ENCODE data around the gene ABHD15. TPM values are rescaled to one million over a fixed set of nuclear protein-coding genes. Genes with fewer than 3 reads are reported as not detected.

Gene ABHD15
- total RNA-seq, 1 donor from 2014 or later: 20.1 TPM

DNA sequence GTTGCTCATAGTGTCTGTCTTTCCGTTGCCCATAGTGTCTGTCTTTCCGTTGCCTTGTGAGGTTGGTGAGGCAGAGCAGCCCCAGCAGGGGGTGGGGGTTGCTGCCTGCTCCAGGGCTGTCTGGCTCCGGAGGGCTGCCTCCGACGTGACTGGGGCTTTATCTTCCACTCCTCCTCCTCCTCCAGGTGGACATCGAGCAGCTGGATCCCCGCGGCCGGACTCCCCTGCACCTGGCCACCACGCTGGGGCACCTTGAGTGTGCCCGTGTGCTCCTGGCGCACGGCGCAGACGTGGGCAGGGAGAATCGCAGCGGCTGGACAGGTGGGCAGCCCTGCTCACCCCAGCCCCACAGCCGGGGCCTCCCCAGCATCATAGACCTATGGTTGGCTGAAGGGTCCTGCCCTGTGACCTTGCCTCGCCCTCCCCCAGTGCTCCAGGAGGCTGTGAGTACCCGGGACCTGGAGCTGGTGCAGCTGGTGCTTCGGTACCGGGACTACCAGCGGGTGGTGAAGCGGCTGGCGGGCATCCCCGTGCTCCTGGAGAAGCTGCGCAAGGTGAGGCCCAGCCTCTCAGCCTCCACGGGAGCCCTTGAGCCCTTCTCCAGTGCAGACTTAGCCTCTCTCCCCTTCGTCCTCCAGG is 40.8 kb upstream of the ABHD15 start:
- Mint-ChIP-seq H3K9me3 (no peaks in the 10 kb centered on the region), H3K27ac (no peak overlapping the region), H3K36me3 (ENCODE audit: low read depth) (peaks cover 2% of the 10 kb centered on the region), H3K4me1 (no peaks in the 10 kb centered on the region), H3K4me3 (no peak overlapping the region), H3K27me3 (no peaks in the 10 kb centered on the region)
- DNase-seq: no peak
- intact Hi-C loops (cut with micrococcal nuclease): no loop called here

DNA sequence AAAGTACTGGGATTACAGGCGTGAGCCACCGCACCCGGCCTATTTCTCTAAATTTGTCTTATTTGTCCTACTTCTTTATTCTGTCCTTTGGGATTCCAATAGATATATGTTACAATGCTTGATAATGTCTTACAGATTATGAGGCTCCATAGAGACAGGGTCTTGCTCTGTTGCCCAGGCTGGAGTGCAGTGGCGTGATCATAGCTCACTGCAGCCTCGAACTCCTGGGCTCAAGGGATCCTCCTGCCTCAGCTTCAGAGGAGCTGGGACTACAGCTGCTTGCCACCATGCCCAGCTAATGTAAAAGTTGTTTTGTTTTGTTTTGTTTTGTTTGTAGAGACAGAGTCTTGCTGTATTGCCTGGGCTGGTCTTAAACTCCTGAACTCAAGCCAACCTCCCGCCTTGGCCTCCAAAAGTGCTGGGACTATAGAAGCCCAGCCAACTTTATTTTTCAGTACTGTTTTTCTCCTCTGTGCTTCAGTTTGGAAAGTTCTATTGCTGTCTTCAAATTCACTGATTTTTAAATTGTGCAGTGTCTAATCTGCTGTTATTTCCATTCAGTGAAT is 36.4 kb upstream of the ABHD15 start:
- H3K4me3 Mint-ChIP-seq: no peak overlapping the region
- no peak for DNase-seq
- intact Hi-C loops (cut with micrococcal nuclease): no loop called here

DNA sequence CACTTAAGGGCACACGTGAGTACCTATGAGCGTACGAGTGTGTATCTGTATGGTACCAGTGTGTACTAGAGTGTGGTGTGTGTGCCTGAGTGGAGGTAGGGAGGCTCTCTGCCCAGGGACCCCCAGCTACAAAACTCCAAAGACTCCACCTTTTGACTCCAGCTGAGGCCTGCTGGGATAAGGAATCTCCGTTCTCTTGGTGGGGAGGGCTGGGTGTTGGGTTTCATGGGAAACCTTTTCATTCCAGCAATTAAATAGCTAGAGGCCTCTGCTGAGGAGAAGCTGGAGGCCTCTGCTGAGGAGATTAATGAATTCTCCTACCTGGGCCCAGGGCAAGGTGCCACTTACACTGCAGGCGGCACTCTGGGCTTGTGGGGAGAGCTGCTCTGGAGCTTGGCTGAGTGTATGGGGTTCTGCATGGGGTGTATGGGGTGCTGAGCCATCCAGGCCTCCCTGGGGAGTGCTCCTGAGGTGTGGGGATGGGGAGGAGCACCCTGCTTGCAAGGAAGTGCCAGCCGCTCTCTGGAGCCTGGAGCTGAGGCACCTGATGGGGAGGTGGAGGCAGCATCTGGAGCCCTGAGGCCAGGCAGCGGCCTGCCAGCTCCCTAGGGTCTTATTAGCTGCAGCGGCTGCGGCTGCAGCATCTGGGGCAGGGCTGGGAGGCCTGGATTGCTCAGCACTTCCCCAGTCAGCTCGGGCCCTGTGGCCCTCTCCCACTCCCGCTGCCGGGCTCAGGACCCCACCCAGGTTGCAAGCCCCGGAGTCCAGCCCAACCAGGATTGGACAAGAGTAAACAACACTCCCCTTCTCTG is 30.7 kb upstream of the ABHD15 start:
- DNase-seq: no peak
- intact Hi-C loops (cut with micrococcal nuclease): no loop called here
- H3K36me3 Mint-ChIP-seq (ENCODE audit: low read depth): no peaks in the 10 kb centered on the region
- no peaks in the 10 kb centered on the region for H3K27me3 Mint-ChIP-seq
- H3K4me3 Mint-ChIP-seq: no peak overlapping the region
- no peaks in the 10 kb centered on the region for H3K9me3 Mint-ChIP-seq
- no peak overlapping the region for H3K27ac Mint-ChIP-seq
- H3K4me1 Mint-ChIP-seq: peaks cover 5% of the 10 kb centered on the region

More for the DNA sequence above, 36.4 kb upstream of the ABHD15 start:
- no peaks in the 10 kb centered on the region for H3K9me3 Mint-ChIP-seq
- H3K36me3 Mint-ChIP-seq (ENCODE audit: low read depth): no peaks in the 10 kb centered on the region
- H3K27ac Mint-ChIP-seq: no peak overlapping the region
- no peaks in the 10 kb centered on the region for H3K27me3 Mint-ChIP-seq
- no peaks in the 10 kb centered on the region for H3K4me1 Mint-ChIP-seq

DNA sequence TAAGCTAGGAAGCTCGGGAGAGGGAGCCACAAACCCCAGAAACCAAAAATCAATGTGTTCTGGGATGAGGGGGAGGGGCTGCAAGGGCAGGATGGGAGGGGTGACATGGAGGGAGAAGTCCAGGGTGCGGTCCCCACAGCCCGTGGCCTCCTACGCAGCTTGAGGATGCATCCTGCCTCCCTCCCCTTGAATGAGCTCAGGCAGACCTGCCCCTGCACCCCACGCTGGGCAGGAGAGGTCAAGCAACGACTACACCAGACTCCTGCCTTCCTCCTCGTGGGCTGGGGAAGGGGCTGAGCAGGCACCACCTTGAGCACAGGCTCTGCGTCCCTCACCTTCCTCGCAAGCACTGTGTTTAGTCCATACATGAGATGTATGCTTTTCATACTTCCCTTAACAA is 30.0 kb upstream of the ABHD15 start:
- no peaks in the 10 kb centered on the region for H3K9me3 Mint-ChIP-seq
- H3K4me1 Mint-ChIP-seq: peaks cover 11% of the 10 kb centered on the region
- intact Hi-C loops (cut with micrococcal nuclease): no loop called here

DNA sequence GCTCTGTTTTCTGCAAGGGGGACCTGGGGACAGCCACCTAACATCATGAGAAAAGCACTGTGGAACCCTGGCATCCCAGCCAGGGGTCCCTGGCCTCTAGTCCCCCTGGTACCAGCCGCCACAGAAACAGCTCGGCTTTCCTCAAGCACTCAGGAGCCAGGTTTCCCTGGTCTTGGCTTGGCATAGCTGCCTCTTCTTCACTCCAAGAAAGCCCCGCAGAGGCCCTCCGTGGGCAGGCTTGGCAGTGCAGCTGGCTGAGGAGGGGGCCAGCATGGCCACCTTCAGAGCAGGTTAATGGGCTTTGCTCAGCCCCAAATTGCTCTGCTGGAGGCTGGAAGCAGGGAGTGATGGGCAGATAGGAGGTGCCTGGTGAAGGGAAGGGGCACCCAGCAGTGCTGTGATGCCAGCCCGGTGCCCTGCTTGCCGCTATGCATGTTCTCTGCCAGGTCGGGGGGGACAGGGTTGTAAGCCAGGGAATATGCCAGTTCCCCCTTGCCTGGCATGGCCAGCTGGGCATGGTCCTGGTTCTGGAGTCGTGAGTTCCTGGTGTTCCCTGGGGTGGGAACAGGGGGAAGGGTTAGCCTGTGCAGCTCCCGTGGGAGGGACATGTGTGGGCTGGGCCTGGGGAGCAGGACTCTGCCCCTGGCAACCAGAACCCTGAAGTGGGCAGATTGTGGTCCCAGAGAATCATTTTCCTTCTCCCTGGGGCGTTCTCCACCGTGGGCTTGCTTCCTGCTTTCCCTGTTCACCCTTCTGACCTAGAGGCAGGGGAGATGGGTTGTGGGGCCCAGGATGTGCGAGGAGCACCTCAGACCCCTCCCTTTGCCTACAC is 29.3 kb upstream of the ABHD15 start:
- H3K27me3 Mint-ChIP-seq: no peaks in the 10 kb centered on the region
- no peak overlapping the region for H3K27ac Mint-ChIP-seq
- no peaks in the 10 kb centered on the region for H3K36me3 Mint-ChIP-seq (ENCODE audit: low read depth)
- no peaks in the 10 kb centered on the region for H3K9me3 Mint-ChIP-seq
- no peak overlapping the region for H3K4me3 Mint-ChIP-seq
- intact Hi-C loops (cut with micrococcal nuclease): no loop called here
- DNase-seq: no peak
- peaks cover 16% of the 10 kb centered on the region for H3K4me1 Mint-ChIP-seq

More for the DNA sequence above, 30.0 kb upstream of the ABHD15 start:
- Mint-ChIP-seq H3K27me3 (no peaks in the 10 kb centered on the region), H3K36me3 (ENCODE audit: low read depth) (no peaks in the 10 kb centered on the region), H3K27ac (no peak overlapping the region), H3K4me3 (no peak overlapping the region)
- DNase-seq: no peak

DNA sequence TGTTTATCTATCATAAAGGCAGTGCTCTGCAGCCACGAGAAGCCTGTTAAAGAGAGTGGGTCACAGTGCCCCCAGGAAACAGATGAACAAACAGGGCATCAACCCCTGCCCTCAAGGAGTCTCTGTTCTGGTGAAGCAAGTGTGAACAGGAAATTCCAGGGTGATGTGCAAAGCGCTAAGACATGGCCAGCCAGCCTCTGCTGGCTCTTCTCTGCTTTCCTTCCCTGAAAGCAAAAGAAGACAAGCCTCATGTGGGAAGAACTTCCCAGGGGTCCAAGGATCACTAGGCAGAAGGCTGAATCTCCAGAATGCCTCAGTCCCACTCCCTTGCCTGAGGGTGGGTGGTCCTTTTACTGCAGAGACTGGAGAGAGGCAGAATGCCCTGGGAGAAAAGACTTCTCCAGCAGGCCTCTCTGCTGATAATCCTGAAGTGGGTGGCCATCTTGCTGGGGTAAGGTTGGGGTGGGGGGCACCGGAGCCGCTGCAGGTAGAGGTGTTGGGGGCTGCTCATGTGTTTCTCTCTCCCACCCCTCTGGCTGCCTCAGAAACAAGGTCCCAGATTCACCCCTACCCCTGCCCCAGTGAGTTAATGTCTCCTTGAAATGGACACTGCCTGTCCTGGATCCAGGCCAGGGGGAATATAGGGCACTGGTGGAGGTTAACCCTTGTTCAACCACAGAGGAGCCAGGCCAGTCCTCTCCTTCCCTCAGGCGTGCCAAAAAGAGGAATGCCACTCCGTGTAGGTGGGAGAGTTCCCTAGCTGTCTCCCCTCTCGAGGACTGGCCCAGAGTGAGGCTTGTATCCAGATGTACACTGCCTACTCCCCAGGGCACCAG is 28.5 kb upstream of the ABHD15 start:
- Mint-ChIP-seq H3K9me3 (no peaks in the 10 kb centered on the region), H3K27ac (no peak overlapping the region), H3K4me1 (peaks cover 23% of the 10 kb centered on the region), H3K36me3 (ENCODE audit: low read depth) (no peaks in the 10 kb centered on the region), H3K27me3 (no peaks in the 10 kb centered on the region), H3K4me3 (peak overlapping the region; percentile 30)
- DNase-seq: no peak
- intact Hi-C loops (cut with micrococcal nuclease): no loop called here

DNA sequence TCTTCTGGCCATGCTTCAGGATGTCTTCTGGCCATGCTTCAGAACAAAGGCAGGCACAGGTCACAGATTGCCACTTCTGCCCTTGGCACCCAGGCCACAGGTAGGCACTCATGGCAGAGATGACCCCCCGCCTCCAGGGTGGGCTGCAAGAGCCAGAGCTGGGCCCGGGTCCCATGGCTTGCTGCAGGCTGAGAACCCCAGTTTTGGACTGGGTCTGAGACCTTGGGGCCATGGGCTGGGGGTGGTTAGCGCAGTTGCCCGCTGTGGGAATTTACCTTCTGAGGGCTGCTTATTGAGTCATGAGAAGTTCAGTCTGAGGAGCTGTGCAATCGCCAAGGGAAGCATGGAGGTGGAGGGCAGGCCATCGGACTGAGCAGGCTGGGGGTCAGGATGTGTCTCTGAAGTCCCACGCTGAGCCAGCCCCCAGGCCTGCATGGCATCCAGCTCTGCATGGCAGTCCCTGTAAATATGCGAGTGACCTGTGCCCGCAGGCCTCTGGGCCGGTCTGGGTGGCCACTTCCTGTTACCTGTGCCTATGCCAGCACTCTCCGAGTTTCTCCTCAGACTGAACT is 27.8 kb upstream of the ABHD15 start:
- intact Hi-C loops (cut with micrococcal nuclease): no loop called here
- H3K4me1 Mint-ChIP-seq: peaks cover 28% of the 10 kb centered on the region
- no peak overlapping the region for H3K27ac Mint-ChIP-seq

DNA sequence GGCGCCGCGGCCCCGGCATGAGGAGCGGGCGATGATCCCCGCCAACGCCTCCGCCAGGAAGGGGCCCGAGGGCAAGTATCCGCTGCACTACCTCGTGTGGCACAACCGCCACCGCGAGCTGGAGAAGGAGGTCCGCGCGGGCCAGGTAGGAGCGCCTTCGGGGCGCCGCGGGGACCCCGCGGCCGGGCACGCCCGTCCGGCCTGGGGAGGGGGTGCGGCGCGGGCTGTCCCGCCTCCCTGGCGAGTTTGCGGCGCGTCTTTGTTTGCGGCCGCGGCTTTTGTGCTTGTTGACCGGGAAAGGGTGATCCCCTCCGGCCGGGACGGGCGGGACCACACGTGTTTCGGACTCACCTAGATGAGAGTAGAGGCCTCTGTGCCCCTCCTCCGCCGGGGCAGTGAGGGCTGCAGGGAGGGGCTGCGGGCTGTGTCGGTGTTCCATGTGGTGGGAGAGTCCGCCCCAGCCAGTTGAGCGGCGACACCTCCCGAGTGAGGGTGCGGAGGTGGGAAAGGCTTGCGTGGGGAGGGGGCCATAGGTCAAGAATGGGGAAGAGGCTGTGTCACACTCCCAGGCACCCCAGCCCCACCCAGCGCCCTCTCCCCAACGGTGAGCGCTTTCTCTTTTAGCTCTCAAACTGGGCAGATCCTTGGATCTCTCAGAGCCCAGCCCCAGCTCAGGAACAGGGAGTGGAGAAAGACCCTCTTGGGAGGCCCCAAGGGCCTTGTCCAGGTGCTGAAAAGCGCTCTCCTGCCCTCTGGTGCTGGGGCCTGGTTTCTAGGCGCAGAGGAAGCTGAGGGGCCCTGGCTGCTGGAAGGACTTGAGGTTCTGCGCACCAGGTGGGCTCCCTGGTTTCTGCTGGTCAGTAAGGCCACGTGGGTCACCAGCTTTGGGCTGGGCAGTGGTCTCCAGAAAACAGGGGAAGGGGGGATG is 27.0 kb upstream of the ABHD15 start:
- H3K4me3 Mint-ChIP-seq: peak overlapping the region; percentile 83
- no peaks in the 10 kb centered on the region for H3K27me3 Mint-ChIP-seq
- intact Hi-C loops (cut with micrococcal nuclease): no loop called here
- H3K9me3 Mint-ChIP-seq: no peaks in the 10 kb centered on the region
- no peaks in the 10 kb centered on the region for H3K36me3 Mint-ChIP-seq (ENCODE audit: low read depth)
- H3K27ac Mint-ChIP-seq: peak overlapping the region; percentile 37
- H3K4me1 Mint-ChIP-seq: peaks cover 28% of the 10 kb centered on the region
- DNase-seq: peak; percentile 79

More for the DNA sequence above, 27.8 kb upstream of the ABHD15 start:
- H3K36me3 Mint-ChIP-seq (ENCODE audit: low read depth): no peaks in the 10 kb centered on the region
- H3K4me3 Mint-ChIP-seq: peak overlapping the region; percentile 83
- H3K27me3 Mint-ChIP-seq: no peaks in the 10 kb centered on the region
- H3K9me3 Mint-ChIP-seq: no peaks in the 10 kb centered on the region
- no peak for DNase-seq

DNA sequence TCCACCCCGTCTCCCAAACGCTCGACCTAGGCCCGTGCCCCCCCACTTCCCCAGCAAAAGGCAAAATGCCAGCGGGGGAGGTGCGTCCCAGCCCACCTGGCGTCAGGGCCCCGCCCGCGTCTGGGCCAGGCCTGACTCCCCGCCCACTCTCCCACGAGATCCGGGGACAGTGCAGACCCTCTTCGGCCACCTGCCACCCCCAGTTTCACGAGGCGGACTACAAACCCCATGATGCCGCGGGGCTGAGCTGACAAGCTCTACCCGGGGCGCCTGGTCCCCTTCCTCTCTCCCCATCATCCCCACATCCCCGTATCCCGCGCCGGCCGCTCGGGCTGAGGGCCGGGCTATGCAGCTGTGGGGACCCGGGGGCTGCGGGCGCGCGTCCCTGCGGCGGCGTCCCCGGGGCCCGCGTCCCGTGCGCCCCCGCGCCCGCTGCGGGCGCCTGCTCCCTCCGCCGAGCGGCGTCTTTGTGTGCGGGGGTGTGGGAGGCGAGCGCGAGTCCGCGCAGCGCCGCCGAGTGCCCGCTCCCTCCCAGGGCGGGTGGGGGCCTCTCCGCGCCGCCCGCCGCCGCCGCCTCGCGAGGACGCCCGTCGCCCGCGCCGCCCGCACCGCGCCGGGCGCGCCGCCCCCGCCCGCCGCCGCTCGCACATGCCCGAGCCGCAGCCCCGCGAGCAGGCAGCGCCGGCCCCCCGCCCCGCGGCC is 26.2 kb upstream of the ABHD15 start, which contains the start of gene ANKRD13B:
Gene ANKRD13B (plus strand): TSS at position 283 of the 702 bp plus-strand sequence. CDS start 490 bp downstream, outside the sequence.
- Mint-ChIP-seq H3K36me3 (ENCODE audit: low read depth) (peaks cover 2% of the 10 kb centered on the region), H3K4me1 (peaks cover 31% of the 10 kb centered on the region), H3K27me3 (no peaks in the 10 kb centered on the region), H3K9me3 (no peaks in the 10 kb centered on the region), H3K27ac (peak within 1 kb of the TSS; percentile 86), H3K4me3 (peak within 1 kb of the TSS; percentile 92)
- peak; percentile 83 for DNase-seq
- intact Hi-C loops (cut with micrococcal nuclease): no loop called here

DNA sequence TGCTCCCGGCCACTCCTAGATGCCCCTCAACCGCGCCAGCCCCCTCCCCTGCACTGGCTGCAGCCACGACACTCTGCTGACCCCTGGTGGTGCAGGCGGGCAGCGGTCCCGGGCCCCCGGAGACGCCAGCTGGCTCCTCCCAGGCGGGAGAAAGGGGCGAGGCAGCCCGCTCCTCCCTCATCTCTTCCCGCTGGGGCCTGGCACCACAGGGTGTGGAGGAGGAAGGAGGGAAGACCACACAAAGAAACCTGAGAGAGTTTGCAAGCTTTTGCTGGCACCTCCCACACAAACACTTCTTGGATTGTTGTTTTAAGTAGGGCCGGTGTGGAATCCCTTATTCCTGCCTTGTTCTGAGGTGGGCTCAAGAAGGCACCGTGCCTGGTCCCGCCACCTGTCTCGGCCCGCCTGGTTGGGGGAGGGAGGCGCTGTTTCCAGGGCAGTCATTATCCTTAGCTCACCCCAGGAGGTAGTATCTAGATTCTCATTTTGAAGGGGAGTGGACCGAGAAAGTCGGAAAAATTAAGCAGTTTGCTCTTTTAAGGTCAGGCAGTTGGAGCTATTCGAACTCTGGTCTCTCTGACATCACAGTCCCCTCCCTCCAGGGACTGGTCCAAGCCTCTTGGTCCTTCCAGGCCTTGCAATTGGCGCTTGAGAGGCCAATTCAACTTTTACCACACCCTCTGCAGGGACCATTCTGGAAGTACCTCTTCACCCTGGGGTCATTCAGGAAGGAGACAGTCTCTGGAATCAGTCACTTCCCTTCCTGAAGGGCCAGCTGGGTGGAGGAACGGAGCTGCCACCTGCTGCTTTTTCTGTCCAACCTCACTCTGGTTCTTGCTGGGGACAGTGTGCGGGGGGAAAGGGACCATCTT is 25.1 kb upstream of the ABHD15 start:
- peaks cover 39% of the 10 kb centered on the region for H3K4me1 Mint-ChIP-seq
- H3K4me3 Mint-ChIP-seq: peak overlapping the region; percentile 92
- peak; percentile 95 for DNase-seq
- no peaks in the 10 kb centered on the region for H3K9me3 Mint-ChIP-seq
- peak overlapping the region; percentile 86 for H3K27ac Mint-ChIP-seq
- intact Hi-C loops (cut with micrococcal nuclease): loop anchor here (1.0 kb wide), 3 partner anchors 12 to 202 kb away; partner anchors contain the start of gene TAOK1
- H3K27me3 Mint-ChIP-seq: no peaks in the 10 kb centered on the region
- peaks cover 2% of the 10 kb centered on the region for H3K36me3 Mint-ChIP-seq (ENCODE audit: low read depth)

Data from activated CD4-positive, alpha-beta T cell treated with anti-CD3 and anti-CD28 coated beads, Interleukin-2, amount 10 ng/mL, durations not matched to agents 24 days and 14 days (primary cell).